GM19351 (cell line): Measurements from ENCODE around the gene SUPT5H.

Source experiments
- ATAC-seq: cut with Tn5 transposase; IDR thresholded peaks from one replicate; pipeline ENCODE4 v1.9.1; 2021; ENCODE audit warnings: mild to moderate bottlenecking, moderate library complexity; ENCODE audit not compliant: unreplicated experiment

Gene SUPT5H

GRCh38 chr19:39494661-39495060, 49.3 kb downstream of the SUPT5H start:
- no peak for ATAC-seq

DNA sequence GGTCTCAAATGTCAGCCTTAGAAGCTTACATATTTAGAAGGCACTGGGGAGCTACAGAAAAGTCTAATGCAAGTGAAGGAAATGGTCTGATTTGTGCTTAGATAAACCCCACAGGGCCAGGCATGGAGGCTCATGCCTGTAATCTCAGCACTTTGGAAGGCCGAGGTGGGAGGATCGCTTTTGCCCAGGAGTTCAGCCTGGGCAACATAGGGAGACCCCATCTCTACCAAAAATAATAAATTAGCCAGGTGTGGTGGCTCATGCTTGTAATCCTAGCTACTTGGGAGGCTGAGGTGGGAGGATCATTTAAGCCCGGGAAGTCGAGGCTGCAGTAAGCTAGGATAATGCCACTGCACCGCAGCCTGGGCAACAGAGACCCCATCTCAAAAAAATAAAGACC, 50.7 kb downstream of the SUPT5H start:
- no peak for ATAC-seq

- no peak for ATAC-seq
Measured at GRCh38 chr19:39497701-39497995, 52.3 kb downstream of the SUPT5H start.

GRCh38 chr19:39497996-39498797, 52.8 kb downstream of the SUPT5H start:
- ATAC-seq: no peak

GRCh38 chr19:39498798-39499642, 53.6 kb downstream of the SUPT5H start, which contains the start of gene DLL3:
Gene DLL3 (plus strand): TSS chr19:39498947. CDS start chr19:39498975, 28 bp downstream.
- no peak for ATAC-seq

DNA sequence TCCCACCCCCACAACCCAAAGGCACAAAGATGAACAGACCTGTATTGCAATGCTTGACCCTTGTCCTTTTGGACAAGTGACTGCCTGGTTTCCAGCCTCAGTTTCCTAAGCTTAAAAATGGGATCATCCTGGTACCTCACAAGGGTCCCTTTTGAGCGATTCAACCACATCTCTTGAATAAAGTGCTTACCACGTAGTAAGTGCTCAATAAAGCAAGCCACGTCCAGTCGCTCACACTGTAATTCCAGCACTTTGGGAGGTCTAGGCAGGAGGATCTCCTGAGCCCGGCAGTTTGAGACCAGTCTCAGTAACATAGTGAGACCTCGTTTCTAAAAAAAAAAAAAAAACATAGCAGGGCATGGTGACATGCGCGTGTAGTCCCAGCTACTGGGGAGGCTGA, 54.5 kb downstream of the SUPT5H start:
- no peak for ATAC-seq

GRCh38 chr19:39500543-39500942, 55.2 kb downstream of the SUPT5H start:
- ATAC-seq: no peak

- ATAC-seq: no peak
Measured at GRCh38 chr19:39501340-39501739, 56.0 kb downstream of the SUPT5H start.

GRCh38 chr19:39502640-39503417, 57.4 kb downstream of the SUPT5H start:
- no peak for ATAC-seq

- ATAC-seq: no peak
Measured at GRCh38 chr19:39506598-39506943, 61.2 kb downstream of the SUPT5H start.

GRCh38 chr19:39506944-39507714, 61.7 kb downstream of the SUPT5H start:
- no peak for ATAC-seq

DNA sequence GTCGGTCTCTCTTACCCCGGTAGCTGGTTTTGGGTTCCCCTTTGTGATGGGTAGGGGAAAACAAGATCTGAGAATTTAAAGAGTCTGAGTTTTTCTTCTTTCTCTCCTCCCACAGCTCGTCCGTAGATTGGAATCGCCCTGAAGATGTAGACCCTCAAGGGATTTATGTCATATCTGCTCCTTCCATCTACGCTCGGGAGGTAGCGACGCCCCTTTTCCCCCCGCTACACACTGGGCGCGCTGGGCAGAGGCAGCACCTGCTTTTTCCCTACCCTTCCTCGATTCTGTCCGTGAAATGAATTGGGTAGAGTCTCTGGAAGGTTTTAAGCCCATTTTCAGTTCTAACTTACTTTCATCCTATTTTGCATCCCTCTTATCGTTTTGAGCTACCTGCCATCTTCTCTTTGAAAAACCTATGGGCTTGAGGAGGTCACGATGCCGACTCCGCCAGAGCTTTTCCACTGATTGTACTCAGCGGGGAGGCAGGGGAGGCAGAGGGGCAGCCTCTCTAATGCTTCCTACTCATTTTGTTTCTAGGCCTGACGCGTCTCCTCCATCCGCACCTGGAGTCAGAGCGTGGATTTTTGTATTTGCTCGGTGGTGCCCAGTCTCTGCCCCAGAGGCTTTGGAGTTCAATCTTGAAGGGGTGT, 62.5 kb downstream of the SUPT5H start:
- ATAC-seq: no peak

DNA sequence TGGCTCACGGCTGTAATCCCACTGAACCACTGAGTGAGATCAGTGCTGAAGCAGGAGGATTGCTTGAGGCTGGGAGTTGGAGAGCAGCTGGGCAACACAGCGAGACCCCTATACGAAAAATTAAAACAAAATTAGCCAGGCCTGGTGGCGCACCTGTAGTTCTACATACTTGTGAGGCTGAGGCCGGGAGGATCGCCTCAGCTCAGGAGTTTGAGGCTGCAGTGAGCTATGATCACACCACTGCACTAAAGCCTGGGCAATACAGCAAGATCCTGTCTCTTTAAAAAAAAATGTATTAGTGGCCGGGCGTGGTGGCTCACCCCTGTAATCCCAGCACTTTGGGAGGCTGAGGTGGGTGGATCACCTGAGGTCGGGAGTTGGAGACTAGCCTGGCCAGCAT, 63.2 kb downstream of the SUPT5H start:
- ATAC-seq: no peak

DNA sequence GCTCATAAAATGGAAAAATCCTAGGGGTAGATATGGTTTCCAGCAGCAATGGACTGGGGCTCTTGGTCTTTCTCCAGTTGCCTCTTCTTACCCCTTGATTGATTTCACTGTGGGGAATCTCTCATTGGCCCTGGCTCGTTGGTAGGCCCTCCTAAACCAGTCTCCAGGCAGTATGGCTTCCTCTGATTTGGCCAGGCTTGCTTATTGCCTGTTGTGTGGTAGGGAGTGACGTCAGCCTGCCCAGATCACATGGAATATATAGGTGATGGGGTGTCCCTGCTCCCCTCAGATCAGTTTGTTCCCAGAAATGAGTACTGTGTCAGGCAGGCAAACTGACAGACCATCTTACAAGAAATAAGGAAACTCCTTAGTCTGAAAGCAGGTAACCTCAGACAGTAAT, 63.9 kb downstream of the SUPT5H start:
- ATAC-seq: no peak

DNA sequence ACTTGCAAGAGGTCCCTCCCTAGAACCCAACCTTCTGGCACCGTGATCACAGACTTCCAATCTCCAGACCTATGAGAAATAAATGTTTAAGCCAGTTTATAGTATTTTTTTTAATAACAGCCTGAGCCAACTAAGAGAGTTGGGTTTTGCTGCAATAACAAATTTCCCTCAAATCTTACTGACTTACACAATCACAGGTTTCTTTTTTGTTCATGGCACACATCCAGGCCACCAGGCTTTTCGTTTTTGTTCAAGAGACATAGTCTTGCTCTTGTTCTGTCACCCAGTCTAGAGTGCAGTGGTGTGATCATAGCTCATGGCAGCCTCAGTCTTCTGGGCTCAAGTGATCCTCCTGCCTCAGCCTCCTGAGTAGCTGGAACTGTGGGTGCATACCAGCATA, 67.6 kb downstream of the SUPT5H start:
- ATAC-seq: no peak

DNA sequence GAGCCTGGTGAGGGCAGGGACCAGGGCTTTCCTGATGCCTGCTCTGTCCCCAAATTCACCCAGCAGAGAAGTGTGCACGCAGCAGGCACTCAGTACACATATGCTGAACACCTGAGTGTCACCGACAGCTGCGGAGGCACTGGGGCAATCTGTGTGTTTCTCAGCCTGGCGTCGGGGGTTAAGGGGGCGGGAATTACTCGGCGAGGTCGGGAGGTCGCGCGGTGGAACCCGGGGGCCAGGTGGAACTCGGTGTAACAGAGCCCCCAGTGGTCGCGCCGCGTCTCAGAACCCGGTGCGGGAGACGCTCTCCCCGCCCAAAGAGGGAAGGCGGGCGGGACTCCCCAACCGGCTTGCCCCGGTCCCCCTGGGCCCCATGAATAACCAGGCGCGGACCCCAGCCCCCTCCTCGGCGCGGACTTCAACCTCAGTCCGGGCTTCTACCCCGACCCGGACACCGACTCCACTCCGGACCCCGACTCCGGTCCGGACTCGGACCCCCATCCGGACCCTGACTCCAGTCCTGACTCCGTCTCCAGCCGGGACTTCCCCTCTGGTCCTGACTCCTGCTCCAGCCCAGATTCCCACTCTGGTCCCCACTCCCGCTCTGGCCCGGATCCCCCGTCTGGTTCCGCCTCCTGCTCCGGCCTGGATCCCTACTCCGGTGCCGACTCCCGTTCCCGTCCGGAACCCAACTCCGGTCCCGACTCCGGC, 69.6 kb downstream of the SUPT5H start, which contains the start of gene SELENOV:
TSS of gene SELENOV (plus strand) at position 300 of the 711 bp plus-strand sequence. CDS start at position 374, 74 bp downstream.
- no peak for ATAC-seq

DNA sequence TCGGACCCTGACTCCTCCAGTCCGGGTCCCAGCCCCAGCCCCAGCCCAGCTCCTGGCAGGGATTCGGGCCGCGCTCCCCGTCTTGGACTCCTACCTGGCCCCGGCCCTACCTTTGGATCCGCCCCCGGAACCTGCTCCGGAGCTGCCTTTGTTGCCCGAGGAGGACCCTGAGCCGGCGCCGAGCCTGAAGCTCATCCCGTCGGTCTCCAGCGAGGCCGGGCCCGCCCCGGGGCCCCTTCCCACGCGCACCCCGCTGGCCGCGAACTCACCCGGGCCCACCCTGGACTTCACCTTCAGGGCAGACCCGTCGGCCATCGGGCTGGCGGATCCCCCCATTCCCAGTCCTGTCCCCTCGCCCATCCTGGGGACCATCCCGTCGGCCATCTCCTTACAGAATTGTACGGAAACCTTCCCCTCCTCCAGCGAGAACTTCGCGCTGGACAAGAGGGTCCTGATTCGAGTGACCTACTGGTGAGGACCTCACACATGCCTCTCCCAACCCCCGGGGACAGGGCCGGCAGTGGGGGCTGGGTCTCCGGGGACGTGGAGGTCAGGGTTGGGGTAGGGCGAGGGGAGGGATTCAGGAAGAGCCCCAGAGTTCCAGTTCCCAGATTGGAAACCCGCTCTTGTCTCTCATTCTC, 70.3 kb downstream of the SUPT5H start:
- no peak for ATAC-seq

DNA sequence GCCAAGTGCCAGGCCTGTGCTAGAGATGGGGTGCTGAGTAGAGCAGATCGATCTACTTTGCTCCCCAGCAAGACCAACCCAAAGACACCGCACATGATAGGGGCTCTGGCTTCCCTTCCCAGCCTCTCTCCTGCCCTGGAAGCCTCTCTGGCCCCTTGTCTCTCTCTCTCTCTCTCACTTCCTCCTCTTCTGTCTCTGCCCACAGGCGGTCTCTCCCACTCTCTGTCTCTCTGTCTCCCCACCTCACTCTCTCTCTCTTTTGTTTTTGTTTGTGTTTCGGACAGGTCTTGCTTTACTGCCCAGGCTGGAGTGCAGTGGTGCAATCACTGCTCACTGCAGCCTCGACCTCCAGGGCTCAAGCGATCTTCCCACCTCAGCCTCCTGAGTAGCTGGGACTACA, 70.9 kb downstream of the SUPT5H start:
- no peak for ATAC-seq

- ATAC-seq: no peak
Measured at GRCh38 chr19:39517432-39517831, 72.0 kb downstream of the SUPT5H start.
